GM23248 (cell line): Measurements from ENCODE around the gene OSBP2.

Source experiments
- EZH2 ChIP-seq: fragments of 200-600 bp; sonication (generic); IDR thresholded peaks from 2 replicates; pipeline ENCODE4 v1.6.1; 2018; ENCODE audit warnings: antibody characterized with exemption, mild to moderate bottlenecking; ENCODE audit not compliant: insufficient read depth, poor library complexity, severe bottlenecking
- EZH2phosphoT487 ChIP-seq: fragments of 200-600 bp; sonication (generic); IDR thresholded peaks from 2 replicates; pipeline ENCODE4 v1.6.1; 2018; ENCODE audit warnings: antibody characterized with exemption, moderate library complexity, mild to moderate bottlenecking, low read depth; ENCODE audit not compliant: insufficient read depth

DNA sequence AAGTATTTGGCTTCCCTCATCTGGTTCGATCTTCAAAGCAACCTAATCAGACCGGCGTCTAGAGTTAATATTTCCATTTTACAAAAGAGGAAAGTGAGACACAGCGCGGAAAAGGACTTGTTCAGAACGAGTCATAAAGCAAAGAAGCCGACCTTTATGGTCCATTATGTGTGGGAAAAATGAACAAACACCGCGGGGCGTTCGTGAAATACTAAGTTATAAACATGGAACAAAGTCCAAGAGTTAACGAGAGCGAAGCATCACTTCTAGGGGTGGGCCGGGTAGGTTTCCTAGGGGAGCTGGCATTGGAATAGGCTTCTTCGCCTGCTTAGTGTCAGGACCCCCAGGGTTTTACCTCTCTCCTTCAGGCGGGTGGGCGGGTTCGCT is 27.6 kb upstream of the OSBP2 start:
- no peak for TF ChIP-seq EZH2
- no peak for TF ChIP-seq EZH2phosphoT487
